Measurements from ENCODE around the gene NEO1.

Gene NEO1

GRCh38 chr15:73330206-73331051, 278.2 kb downstream of the NEO1 start:
- DNase-seq (ENCODE audit: low read depth) = no peak

GRCh38 chr15:73331501-73331900, 279.2 kb downstream of the NEO1 start:
- no peak for DNase-seq (ENCODE audit: low read depth)

DNA sequence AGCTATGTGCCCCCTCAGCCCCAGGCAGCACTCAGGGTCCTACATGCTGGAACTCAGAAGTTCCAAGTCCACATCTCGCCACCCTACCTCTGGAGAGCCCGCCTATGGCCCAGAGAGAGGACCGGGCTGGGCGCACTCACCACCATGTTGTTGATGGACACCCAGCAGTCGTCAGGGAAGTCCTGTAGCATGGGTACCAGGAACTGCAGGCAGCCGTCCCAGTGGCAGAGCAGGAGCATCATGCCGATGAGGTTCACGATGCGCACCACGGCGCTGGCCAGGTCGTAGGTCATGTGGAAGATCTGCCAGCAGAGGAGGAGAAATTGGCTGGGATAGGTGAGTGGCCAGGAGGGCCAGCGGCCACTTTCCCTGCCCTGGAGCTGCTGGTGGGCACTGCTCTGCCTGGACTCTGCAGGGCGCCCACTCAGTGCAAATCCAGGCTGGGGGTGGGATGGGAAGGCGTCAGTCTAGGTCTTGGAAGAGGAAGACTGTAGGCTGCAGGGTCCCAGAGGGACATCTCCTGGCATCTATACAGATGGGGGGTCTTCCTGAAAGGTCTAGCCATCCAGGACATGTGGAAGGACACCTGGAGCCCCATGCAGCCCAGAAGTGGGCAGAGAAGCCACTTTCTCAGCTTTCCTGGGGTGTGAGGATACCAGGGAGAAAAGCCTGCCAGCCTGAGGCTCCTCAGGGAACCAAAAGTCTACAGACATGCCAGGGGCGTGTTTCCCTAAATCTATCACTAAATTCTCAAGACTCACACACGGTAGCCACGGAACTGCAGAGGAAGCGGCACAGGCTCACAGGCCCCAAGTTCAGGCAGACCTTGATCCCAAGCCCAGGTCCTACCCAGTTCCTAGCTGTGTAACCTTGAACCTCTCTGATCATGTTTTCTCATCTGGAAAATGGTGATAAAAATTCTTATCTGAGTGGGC, 280.0 kb downstream of the NEO1 start:
- DNase-seq (ENCODE audit: low read depth) = no peak

DNA sequence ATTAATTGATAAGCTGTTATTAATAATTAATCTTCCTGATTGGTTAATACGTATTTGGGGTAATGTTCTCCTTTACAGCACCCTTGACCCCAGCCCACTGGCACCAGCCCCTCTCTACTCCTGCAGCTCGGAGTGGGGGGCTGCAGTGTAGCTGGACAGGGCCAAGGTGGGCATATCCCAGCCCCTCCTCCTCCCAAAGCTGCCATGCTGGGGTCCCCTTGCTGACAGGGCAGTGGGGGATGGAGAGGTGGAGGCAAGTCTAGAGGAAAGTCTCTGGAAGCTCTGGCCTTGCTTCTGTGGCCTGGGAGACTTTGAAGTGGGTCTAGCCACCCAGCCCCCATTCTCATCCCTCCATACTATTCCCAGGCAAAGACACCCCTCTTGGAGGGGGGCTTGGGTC, 280.7 kb downstream of the NEO1 start:
- DNase-seq (ENCODE audit: low read depth) = no peak

- no peak for DNase-seq (ENCODE audit: low read depth)
Measured at GRCh38 chr15:73334086-73334485, 281.8 kb downstream of the NEO1 start.

- DNase-seq (ENCODE audit: low read depth) = no peak
Measured at GRCh38 chr15:73335026-73335425, 282.8 kb downstream of the NEO1 start.

- no peak for DNase-seq (ENCODE audit: low read depth)
Measured at GRCh38 chr15:73335471-73335870, 283.2 kb downstream of the NEO1 start.

- no peak for DNase-seq (ENCODE audit: low read depth)
Measured at GRCh38 chr15:73336756-73337155, 284.5 kb downstream of the NEO1 start.

DNA sequence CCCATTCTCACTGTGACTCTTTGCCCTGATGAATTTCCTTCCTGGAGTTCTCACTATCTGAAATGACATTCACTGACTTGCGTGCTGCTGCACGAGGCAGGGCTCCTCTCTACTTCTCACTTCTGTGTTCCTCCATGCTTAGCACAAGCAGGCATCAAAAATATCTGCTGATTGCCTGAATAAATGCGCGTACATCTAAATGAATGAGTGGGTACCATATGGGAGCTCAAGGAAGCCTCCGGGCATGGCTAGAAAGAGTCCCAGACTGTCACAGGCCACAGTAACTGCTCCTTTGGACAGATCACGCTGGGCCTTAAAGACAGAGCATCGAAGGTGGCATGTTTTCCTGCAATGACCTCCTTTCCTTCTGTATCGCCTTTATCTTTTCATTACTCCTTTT, 284.9 kb downstream of the NEO1 start:
- no peak for DNase-seq (ENCODE audit: low read depth)

GRCh38 chr15:73338058-73338457, 285.8 kb downstream of the NEO1 start:
- no peak for DNase-seq (ENCODE audit: low read depth)

- no peak for DNase-seq (ENCODE audit: low read depth)
Measured at GRCh38 chr15:73338606-73339374, 286.5 kb downstream of the NEO1 start.

- no peak for DNase-seq (ENCODE audit: low read depth)
Measured at GRCh38 chr15:73340502-73341192, 288.4 kb downstream of the NEO1 start.

- DNase-seq (ENCODE audit: low read depth) = no peak
Measured at GRCh38 chr15:73341886-73342600, 289.8 kb downstream of the NEO1 start.

GRCh38 chr15:73344056-73344455, 291.8 kb downstream of the NEO1 start:
- DNase-seq (ENCODE audit: low read depth) = no peak

DNA sequence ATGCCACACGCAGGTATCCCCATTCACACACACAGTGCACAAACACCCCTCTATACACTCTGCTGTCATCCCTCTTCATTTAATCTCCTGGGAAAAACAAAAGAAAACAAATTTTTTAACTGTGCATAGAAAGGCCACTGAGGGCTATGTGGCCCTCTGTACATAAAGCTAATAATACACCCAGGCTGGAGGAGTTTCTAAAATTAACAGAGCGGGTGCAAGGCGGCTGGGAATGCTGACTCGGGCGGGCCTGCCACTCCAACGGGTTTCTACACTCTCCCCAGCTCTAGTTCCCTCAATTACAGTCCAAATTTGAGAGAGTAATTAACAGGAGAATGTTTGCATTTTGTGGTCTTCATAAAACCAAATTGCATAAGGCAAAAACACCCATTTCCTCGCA, 293.4 kb downstream of the NEO1 start:
- no peak for DNase-seq (ENCODE audit: low read depth)

GRCh38 chr15:73346735-73347312, 294.6 kb downstream of the NEO1 start:
- DNase-seq (ENCODE audit: low read depth) = peak; percentile 37

DNA sequence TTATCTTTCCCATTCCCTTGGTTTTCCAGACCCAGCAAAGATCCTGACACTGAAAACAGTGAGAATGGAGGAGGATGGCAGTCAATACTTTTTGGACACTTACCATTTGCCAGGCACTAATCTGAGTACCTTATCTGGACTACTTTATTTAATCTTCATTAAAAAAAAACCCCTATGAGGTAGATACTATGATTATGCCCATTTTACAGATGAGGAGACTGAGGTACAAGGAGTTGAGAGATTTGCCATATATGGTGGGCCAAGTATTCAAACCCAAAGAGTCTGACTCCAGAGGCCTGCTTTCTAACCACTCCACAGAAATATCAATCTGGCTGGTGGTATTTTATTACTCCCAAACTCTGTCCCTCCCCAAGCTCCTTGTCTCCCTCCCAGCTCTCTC, 296.9 kb downstream of the NEO1 start:
- DNase-seq (ENCODE audit: low read depth) = no peak

GRCh38 chr15:73352082-73352481, 299.8 kb downstream of the NEO1 start:
- no peak for DNase-seq (ENCODE audit: low read depth)

DNA sequence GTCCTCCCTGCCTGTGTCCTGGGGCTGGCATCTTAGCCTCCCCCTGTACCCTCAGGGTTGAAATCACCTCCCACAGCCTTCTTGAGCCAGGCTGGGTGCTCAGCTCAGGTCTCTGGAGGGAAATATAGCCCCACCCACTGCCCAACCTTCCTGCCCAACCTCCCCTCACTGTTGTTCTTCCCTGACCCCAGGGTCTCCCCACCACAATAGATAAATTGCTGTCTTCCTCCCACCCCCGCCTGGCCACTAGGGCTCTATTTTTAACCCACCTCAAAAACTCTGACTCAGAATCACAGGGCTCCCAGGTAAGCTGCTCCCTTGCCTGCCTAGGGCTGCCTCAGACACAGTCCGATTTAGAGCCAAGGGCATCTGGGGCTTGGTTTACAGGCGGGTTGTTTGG, 301.5 kb downstream of the NEO1 start:
- no peak for DNase-seq (ENCODE audit: low read depth)

GRCh38 chr15:73354241-73354640, 302.0 kb downstream of the NEO1 start:
- DNase-seq (ENCODE audit: low read depth) = no peak

Measured in activated T-cell treated with anti-CD3 and anti-CD28 coated beads for 48 hours (primary cell).